BJ (cell line): ENCODE data around the gene PTBP3. TPM values are rescaled to one million over a fixed set of nuclear protein-coding genes. Genes with fewer than 3 reads are reported as not detected.
"Not testable (repeated sequence)": the region's sequence is repeated elsewhere in the genome, so short reads cannot be mapped to it uniquely, and the experiment has no call there.

ENCODE experiments used
- CTCF ChIA-PET: fragments of 350-600 bp; formaldehyde crosslinking; extraction: SDS; loops from one replicate; lab custom pipeline; 2021; ENCODE audit warnings: antibody characterized with exemption, inconsistent platforms; lab: Yijun Ruan, JAX
- POLR2A ChIA-PET: fragments of 300-600 bp; sonication (Branson Sonifier 250); formaldehyde crosslinking; extraction: SDS; loops from one replicate; lab custom pipeline; 2021; ENCODE audit warnings: antibody characterized with exemption; lab: Charles Lee
- DNase-seq: peaks from one replicate; pipeline ENCODE4 v3.0.0-alpha.2; 2011; ENCODE audit warnings: low read depth
- H3K27me3 ChIP-seq: 2 replicates; pipeline ENCODE4 v1.6.0; 2011; ENCODE audit warnings: low read length; ENCODE audit not compliant: control insufficient read depth, insufficient read depth
- H3K36me3 ChIP-seq: 2 replicates; pipeline ENCODE4 v1.5.1; 2011; ENCODE audit warnings: low read length; ENCODE audit not compliant: control insufficient read depth, insufficient read depth
- H3K4me3 ChIP-seq: 2 replicates; pipeline ENCODE4 v1.5.1; 2011; ENCODE audit warnings: low read depth, mild to moderate bottlenecking, control low read depth, low read length
- CTCF ChIP-seq: IDR thresholded peaks from 2 replicates; pipeline ENCODE4 v1.5.1; 2011; ENCODE audit warnings: low read depth, mild to moderate bottlenecking, control low read depth, inconsistent platforms, low read length, moderate library complexity; ENCODE audit not compliant: insufficient read depth
- polyA plus RNA-seq: library from polyadenylated mRNA; depleted of rRNA; stranded (reverse); fragments of >200 nt; gene quantifications from 2 replicates; pipeline ENCODE4 v1.2.3, GENCODE V29; 2011

The PTBP3 gene
- polyA plus RNA-seq, 1 experiment: 44.4 TPM

DNA sequence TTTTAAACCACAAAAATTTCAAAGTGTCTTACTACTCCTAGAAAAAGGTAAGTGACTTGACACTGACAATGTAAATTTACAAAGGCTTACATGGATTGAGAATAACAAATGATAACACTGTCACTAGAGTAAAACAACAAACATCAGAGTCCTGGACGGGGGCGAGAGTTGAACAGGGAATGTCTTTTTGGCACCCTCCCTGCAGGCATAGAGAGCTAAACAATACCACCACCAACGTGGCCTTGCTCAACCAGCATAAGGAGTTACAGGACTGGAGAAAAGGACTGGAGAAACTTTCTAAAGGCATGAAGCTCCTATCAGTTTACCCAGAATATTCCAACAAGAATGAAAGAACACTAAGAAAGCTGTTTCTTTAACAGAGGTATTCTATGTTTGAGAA lies 55.3 kb downstream of the PTBP3 start:
- POLR2A ChIA-PET: no interaction called here
- no peak for DNase-seq
- no peak for TF ChIP-seq CTCF
- CTCF ChIA-PET: interaction anchor here (1.0 kb wide), 1 partner anchor 17 kb away, joined by 4 read pairs; no protein-coding TSS in a partner anchor
- Histone ChIP-seq H3K36me3 (no peaks in the 10 kb centered on the region), H3K27me3 (no peaks in the 10 kb centered on the region), H3K4me3 (no peak overlapping the region)

DNA sequence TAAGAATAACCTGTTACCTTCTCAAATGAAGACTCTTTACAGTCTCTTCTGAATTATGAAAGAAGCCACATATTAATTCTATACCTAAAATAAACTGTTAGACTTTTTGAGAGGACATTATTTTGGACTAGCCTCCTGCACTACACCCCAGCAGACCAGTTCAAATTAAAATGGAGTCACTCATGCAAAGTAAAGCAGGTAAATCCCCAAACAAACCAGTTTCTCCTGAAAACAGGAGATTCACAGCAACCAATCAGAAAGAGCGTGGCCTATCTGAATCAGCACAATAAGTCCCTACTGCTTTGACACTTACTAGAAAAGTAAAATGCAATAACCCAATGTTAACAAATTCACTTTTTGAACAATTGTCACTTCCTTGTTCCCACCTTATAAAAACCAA lies 58.8 kb downstream of the PTBP3 start:
- no peak for DNase-seq
- H3K36me3 ChIP-seq: no peaks in the 10 kb centered on the region; the same call in 1 of the 2 replicates
- no peak for TF ChIP-seq CTCF
- no peaks in the 10 kb centered on the region for H3K27me3 ChIP-seq
- ChIA-PET CTCF (no interaction called here), POLR2A (no interaction called here)
- no peak overlapping the region for H3K4me3 ChIP-seq

DNA sequence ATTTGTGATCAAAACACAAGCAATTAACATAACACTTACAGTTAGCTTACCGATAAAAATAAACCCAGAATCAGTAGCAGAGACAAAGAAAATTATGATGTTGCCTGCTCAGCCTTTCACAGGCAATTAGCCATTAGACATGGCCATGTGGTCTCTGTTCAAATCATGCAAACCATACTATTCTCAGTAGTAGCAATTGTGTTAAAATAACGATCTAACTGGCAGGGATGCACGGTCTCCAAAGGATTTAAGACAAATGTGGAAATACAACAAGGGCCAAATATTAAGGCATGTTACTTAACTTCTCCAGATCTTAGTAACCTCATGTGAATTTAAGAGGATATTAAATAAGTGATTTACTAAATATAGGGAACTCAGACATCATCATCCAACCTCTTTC lies 59.5 kb downstream of the PTBP3 start:
- H3K36me3 ChIP-seq: no peaks in the 10 kb centered on the region; the same call in 1 of the 2 replicates
- POLR2A ChIA-PET: no interaction called here
- H3K27me3 ChIP-seq: no peaks in the 10 kb centered on the region
- CTCF ChIA-PET: no interaction called here
- TF ChIP-seq CTCF: no peak
- H3K4me3 ChIP-seq: no peak overlapping the region
- DNase-seq: no peak

DNA sequence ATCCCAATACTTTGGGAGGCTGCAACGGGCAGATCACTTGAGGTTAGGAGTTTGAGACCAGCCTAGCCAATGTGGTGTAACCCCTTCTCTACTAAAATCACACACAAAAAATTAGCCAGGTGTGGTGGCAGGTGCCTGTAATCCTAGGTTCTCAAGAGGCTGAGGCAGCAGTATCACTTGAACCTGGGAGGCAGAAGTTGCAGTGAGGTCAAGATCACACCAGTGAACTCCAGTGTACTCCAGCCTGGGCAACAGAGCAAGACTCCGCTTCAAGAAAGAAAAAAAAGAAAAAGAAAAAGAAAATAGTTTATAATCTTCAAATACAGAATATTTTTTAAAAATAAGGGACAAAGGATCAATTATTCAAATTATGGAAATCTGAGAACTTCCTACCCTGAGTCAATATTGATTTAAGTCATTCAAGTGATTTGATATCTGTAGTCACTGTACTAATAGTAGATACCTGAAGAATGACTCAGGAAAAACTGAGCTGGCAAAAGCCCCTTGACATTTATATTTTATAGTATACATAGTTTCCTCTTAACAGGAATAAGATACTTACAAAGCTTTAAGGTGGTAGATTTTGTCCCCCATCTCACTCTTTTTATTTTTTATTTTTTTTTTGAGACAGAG lies 61.8 kb downstream of the PTBP3 start:
- POLR2A ChIA-PET: no interaction called here
- TF ChIP-seq CTCF: no peak
- H3K27me3 ChIP-seq: no peaks in the 10 kb centered on the region
- no peak overlapping the region for H3K4me3 ChIP-seq
- DNase-seq: no peak
- no peaks in the 10 kb centered on the region; the same call in 1 of the 2 replicates for H3K36me3 ChIP-seq
- CTCF ChIA-PET: no interaction called here

GRCh38 chr9:112268413-112268812 lies 65.0 kb downstream of the PTBP3 start:
- no peaks in the 10 kb centered on the region for H3K27me3 ChIP-seq
- DNase-seq: no peak
- CTCF ChIA-PET: no interaction called here
- POLR2A ChIA-PET: no interaction called here
- no peak overlapping the region for H3K4me3 ChIP-seq
- no peaks in the 10 kb centered on the region; the same call in 1 of the 2 replicates for H3K36me3 ChIP-seq
- no peak for TF ChIP-seq CTCF

- CTCF ChIA-PET, POLR2A ChIA-PET: not testable (repeated sequence)
Measured at GRCh38 chr9:112267086-112267485, 66.3 kb downstream of the PTBP3 start.

More at GRCh38 chr9:112267086-112267485, 66.3 kb downstream of the PTBP3 start:
- not testable (repeated sequence) for H3K4me3 ChIP-seq, H3K27me3 ChIP-seq, H3K36me3 ChIP-seq, DNase-seq
